Measurements from ENCODE around the gene ANKRD13C. TPM values are rescaled to one million over a fixed set of nuclear protein-coding genes. Genes with fewer than 3 reads are reported as not detected.

The ANKRD13C gene
- total and polyA plus RNA-seq, 7 experiments from 2014 or later, result 13.2 to 31.4 (median 25.9) TPM

DNA sequence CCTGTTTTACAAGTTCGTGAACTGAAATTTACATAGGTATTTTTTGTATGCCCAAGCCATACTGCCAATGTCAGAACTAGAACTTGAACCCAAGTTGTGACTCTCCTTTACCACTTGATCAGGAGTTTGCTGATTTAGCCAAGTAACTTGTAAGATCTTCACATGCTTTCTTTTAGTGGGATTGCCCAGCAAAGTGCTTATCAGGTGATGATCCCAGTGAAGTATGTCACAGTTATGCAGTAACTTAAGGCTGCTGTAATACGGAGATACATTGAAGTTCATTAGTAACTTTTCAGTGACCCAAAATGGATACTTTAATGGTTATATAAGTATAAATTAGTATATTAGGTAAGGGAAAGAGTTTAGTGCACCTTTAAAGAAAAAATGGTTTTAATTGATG, 129.6 kb downstream of the ANKRD13C start:
- POLR2A ChIA-PET, result no interaction called here
- Mint-ChIP-seq H3K4me3 (peak overlapping the region in 4 of 10 donors; percentile 27 to 95 (median 89)), H3K27me3 (peaks cover 0 to 2% (median 0%) of the 10 kb centered on the region in 5 donors), H3K27ac (peak overlapping the region in 4 of 9 donors; percentile 18 to 63 (median 40)), H3K4me1 (peaks cover 36 to 83% (median 70%) of the 10 kb centered on the region in 7 donors), H3K36me3 (peaks cover 0 to 22% (median 18%) of the 10 kb centered on the region in 5 donors), H3K9me3 (peaks cover 0 to 6% (median 0%) of the 10 kb centered on the region in 11 donors)
- ATAC-seq, result no peak
- DNase-seq, result no peak
- no peaks in the 10 kb centered on the region for H3K27me3 ChIP-seq (ENCODE audit: control insufficient read depth in 2 of 2, insufficient read depth in 2 of 2, low read length in 2 of 2)
- H3K4me1 ChIP-seq (ENCODE audit: control insufficient read depth in 2 of 2, insufficient read depth in 2 of 2, low read length in 2 of 2), result peaks cover 35 to 44% of the 10 kb centered on the region in 2 donors
- no peaks in the 10 kb centered on the region for H3K9me3 ChIP-seq (ENCODE audit: control insufficient read depth in 2 of 3, low read length in 3 of 3)
- H3K4me3 ChIP-seq (ENCODE audit: low read length), result no peak overlapping the region
- no peak overlapping the region for H3K27ac ChIP-seq (ENCODE audit: low read depth, low read length)
- intact Hi-C loops (cut with micrococcal nuclease), result loop anchor here in 1 of 2 donors (5.0 kb wide), 1 partner anchor 33 kb away; no protein-coding TSS in a partner anchor
- H3K36me3 ChIP-seq (ENCODE audit: control insufficient read depth in 2 of 3, insufficient read depth in 3 of 3, low read length in 3 of 3), result peaks cover 4 to 14% (median 14%) of the 10 kb centered on the region in 3 experiments
- CTCF ChIA-PET, result no interaction called here

DNA sequence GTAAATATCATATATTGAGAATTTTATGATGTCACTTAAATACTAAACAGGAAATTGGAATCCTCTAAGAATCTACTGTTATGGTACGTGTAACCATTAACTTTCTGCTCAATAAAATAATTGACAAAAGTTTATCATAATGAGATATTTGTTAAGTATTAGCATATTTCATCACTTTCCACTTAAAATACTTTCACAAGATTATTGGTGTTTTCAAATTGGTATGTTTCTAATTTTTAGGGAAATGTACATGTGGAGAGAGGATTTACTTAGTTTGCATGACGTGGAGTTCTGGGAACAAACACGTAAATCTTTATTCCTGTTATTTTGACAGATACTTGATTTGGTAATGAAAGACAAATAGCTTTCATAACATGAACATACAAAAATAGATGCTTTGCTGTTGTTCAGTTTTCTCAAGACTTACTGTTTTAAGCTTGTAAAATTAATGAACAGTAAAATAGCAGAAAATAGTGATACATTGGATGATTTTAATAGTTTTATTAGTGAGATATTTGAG, 131.7 kb downstream of the ANKRD13C start:
- H3K36me3 Mint-ChIP-seq, result peaks cover 0 to 19% (median 13%) of the 10 kb centered on the region in 5 donors
- DNase-seq (no peak), ATAC-seq (no peak)
- Histone ChIP-seq H3K27me3 (ENCODE audit: control insufficient read depth in 2 of 2, insufficient read depth in 2 of 2, low read length in 2 of 2) (no peaks in the 10 kb centered on the region), H3K9me3 (ENCODE audit: control insufficient read depth in 2 of 3, low read length in 3 of 3) (no peaks in the 10 kb centered on the region), H3K4me3 (ENCODE audit: low read length) (peak overlapping the region; percentile 85), H3K36me3 (ENCODE audit: control insufficient read depth in 2 of 3, insufficient read depth in 3 of 3, low read length in 3 of 3) (peaks cover 0 to 9% (median 0%) of the 10 kb centered on the region in 3 experiments), H3K4me1 (ENCODE audit: control insufficient read depth in 2 of 2, insufficient read depth in 2 of 2, low read length in 2 of 2) (peaks cover 34 to 44% of the 10 kb centered on the region in 2 donors), H3K27ac (ENCODE audit: low read depth, low read length) (peak overlapping the region; percentile 95)
- intact Hi-C loops (cut with micrococcal nuclease), result no loop called here
- H3K4me1 Mint-ChIP-seq, result peaks cover 36 to 73% (median 67%) of the 10 kb centered on the region in 7 donors
- peaks cover 0 to 6% (median 0%) of the 10 kb centered on the region in 11 donors for H3K9me3 Mint-ChIP-seq
- CTCF ChIA-PET, result no interaction called here
- H3K4me3 Mint-ChIP-seq, result peak overlapping the region; percentile 64 to 95 (median 90)
- peak overlapping the region in 8 of 9 donors; percentile 28 to 99 (median 96) for H3K27ac Mint-ChIP-seq
- peaks cover 0 to 2% (median 0%) of the 10 kb centered on the region in 5 donors for H3K27me3 Mint-ChIP-seq
- POLR2A ChIA-PET, result interaction anchor here (0.6 to 6.6 kb wide), 5 partner anchors 11 to 188 kb away, joined by 3 to 108 read pairs (median 4); partner anchors contain the start of genes ANKRD13C, CTH and LRRC40

DNA sequence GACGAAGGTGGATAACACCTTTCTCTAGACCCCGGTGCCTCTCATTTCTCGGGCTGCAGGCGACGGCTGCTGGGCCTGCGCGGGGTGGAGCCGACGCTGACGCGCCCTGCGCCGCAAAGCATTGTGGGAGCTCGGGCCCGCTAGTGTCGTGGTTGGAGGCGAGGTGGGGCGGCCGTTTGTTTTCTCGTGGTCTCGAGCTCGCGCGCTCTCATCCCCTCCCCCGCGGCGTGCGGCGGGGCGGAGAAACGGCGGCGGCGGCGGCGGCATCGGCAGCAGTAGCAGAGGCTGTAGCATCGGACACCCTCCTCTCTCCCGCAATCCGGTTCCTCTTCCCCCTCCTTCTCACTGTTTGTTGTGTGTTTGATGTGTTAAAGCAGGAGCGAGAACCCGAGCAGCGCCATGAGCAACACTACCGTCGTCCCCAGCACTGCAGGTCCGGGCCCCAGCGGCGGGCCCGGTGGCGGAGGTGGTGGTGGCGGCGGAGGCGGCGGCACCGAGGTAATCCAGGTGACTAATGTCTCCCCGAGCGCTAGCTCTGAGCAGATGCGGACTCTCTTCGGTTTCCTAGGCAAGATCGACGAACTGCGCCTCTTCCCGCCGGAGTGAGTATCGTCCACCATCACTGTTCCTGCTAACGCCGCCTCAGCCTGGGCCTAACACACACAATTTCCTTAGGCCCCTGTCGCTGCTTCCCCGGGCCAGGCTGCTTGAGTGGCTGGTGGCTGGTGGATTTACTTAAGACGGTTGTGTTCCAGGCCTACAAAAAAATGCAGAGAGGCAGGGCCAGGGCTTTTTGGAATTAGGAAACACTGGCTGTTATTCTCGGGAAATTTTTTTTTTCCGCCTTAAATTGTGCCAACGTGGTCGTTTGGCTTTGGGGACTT, 133.0 kb downstream of the ANKRD13C start, which contains the start of gene SRSF11:
TSS of gene SRSF11 (plus strand) at position 143 of the 884 bp plus-strand sequence. CDS start at position 400, 257 bp downstream.
- POLR2A ChIA-PET, result interaction anchor here (0.6 to 6.6 kb wide), 11 partner anchors 9 to 859 kb away, joined by 3 to 108 read pairs (median 5); partner anchors contain the start of genes ANKRD13C, CTH, LRRC40 and ZRANB2
- peak; percentile 93 to 98 (median 96) for DNase-seq
- H3K36me3 Mint-ChIP-seq, result peaks cover 0 to 19% (median 13%) of the 10 kb centered on the region in 5 donors

DNA sequence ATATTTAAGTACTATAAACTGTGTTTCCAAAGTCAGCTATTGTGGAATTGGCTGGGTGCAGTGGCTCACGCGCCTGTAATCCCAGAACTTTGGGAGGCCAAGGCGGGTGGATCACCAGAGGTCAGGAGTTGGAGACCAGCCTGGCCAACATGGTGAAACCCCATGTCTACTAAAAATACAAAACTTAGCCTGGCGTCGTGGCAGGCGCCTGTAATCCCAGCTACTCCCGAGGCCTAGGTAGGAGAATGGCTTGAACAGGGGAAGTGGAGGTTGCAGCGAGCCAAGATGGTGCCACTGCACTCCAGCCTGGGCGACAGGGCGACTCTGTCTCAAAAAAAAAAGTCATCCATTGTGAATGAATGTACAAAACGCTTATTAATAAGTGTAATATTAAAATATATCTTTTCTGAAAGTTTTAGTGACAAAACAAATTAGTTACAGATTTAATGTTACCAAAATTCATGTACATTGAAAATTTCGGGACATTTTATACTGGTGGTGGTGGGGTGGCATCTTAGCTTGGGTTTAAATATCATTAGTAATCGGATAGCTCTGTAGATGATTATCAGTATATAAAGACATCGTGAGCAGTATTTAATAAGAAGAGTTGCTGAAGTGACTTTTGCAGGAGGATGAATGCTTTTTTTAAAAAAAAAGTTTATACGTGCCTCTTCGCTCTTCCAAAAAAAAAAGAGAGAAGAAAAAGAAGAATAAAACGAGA, 133.8 kb downstream of the ANKRD13C start:
- Histone ChIP-seq H3K4me3 (ENCODE audit: low read length) (peak overlapping the region; percentile 85), H3K36me3 (ENCODE audit: control insufficient read depth in 2 of 3, insufficient read depth in 3 of 3, low read length in 3 of 3) (peaks cover 0 to 11% (median 0%) of the 10 kb centered on the region in 3 experiments), H3K4me1 (ENCODE audit: control insufficient read depth in 2 of 2, insufficient read depth in 2 of 2, low read length in 2 of 2) (peaks cover 22 to 32% of the 10 kb centered on the region in 2 donors), H3K27me3 (ENCODE audit: control insufficient read depth in 2 of 2, insufficient read depth in 2 of 2, low read length in 2 of 2) (no peaks in the 10 kb centered on the region), H3K9me3 (ENCODE audit: control insufficient read depth in 2 of 3, low read length in 3 of 3) (no peaks in the 10 kb centered on the region), H3K27ac (ENCODE audit: low read depth, low read length) (peak overlapping the region; percentile 95)
- ATAC-seq, result no peak
- H3K9me3 Mint-ChIP-seq, result peaks cover 0 to 6% (median 0%) of the 10 kb centered on the region in 11 donors
- H3K4me3 Mint-ChIP-seq, result peak overlapping the region; percentile 86 to 95 (median 91)
- peaks cover 0 to 2% (median 0%) of the 10 kb centered on the region in 5 donors for H3K27me3 Mint-ChIP-seq
- POLR2A ChIA-PET, result interaction anchor here (0.6 to 6.6 kb wide), 11 partner anchors 10 to 860 kb away, joined by 3 to 108 read pairs (median 6); partner anchors contain the start of genes ANKRD13C, CTH, LRRC40 and ZRANB2
- peaks cover 29 to 57% (median 46%) of the 10 kb centered on the region in 7 donors for H3K4me1 Mint-ChIP-seq
- CTCF ChIA-PET, result interaction anchor here (1.2 kb wide), 1 partner anchor 134 kb away, joined by 4 read pairs; the partner anchor contains the start of gene ANKRD13C
- H3K27ac Mint-ChIP-seq, result peak overlapping the region; percentile 92 to 99 (median 96)
- peaks cover 0 to 19% (median 13%) of the 10 kb centered on the region in 5 donors for H3K36me3 Mint-ChIP-seq
- intact Hi-C loops (cut with micrococcal nuclease), result loop anchor here (1.0 kb wide), 5 partner anchors 15 to 861 kb away; partner anchors contain the start of genes ANKRD13C (in 2 of the 2), LRRC40 (in 2 of the 2), ZRANB2 (in 2 of the 2) and CTH (in 1 of the 2)
- DNase-seq, result no peak

More for the DNA sequence above, 133.0 kb downstream of the ANKRD13C start, which contains the start of gene SRSF11:
- peak within 1 kb of the TSS; percentile 86 to 95 (median 91) for H3K4me3 Mint-ChIP-seq
- peaks cover 29 to 65% (median 54%) of the 10 kb centered on the region in 7 donors for H3K4me1 Mint-ChIP-seq
- Histone ChIP-seq H3K36me3 (ENCODE audit: control insufficient read depth in 2 of 3, insufficient read depth in 3 of 3, low read length in 3 of 3) (peaks cover 0 to 9% (median 0%) of the 10 kb centered on the region in 3 experiments), H3K9me3 (ENCODE audit: control insufficient read depth in 2 of 3, low read length in 3 of 3) (no peaks in the 10 kb centered on the region), H3K4me1 (ENCODE audit: control insufficient read depth in 2 of 2, insufficient read depth in 2 of 2, low read length in 2 of 2) (peaks cover 22 to 32% of the 10 kb centered on the region in 2 donors), H3K4me3 (ENCODE audit: low read length) (peak within 1 kb of the TSS; percentile 85), H3K27ac (ENCODE audit: low read depth, low read length) (peak within 1 kb of the TSS; percentile 95), H3K27me3 (ENCODE audit: control insufficient read depth in 2 of 2, insufficient read depth in 2 of 2, low read length in 2 of 2) (no peaks in the 10 kb centered on the region)
- peaks cover 0 to 6% (median 0%) of the 10 kb centered on the region in 11 donors for H3K9me3 Mint-ChIP-seq
- CTCF ChIA-PET, result interaction anchor here (0.7 to 1.2 kb wide), 2 partner anchors 133 to 860 kb away, joined by 3 to 4 read pairs; partner anchors contain the start of gene ANKRD13C
- H3K27me3 Mint-ChIP-seq, result peaks cover 0 to 2% (median 0%) of the 10 kb centered on the region in 5 donors
- peak within 1 kb of the TSS; percentile 92 to 99 (median 96) for H3K27ac Mint-ChIP-seq
- ATAC-seq, result peak; percentile 98
- intact Hi-C loops (cut with micrococcal nuclease), result loop anchor here (1.0 kb wide), 5 partner anchors 16 to 860 kb away; partner anchors contain the start of genes ANKRD13C (in 2 of the 2), LRRC40 (in 2 of the 2), ZRANB2 (in 2 of the 2) and CTH (in 1 of the 2)

DNA sequence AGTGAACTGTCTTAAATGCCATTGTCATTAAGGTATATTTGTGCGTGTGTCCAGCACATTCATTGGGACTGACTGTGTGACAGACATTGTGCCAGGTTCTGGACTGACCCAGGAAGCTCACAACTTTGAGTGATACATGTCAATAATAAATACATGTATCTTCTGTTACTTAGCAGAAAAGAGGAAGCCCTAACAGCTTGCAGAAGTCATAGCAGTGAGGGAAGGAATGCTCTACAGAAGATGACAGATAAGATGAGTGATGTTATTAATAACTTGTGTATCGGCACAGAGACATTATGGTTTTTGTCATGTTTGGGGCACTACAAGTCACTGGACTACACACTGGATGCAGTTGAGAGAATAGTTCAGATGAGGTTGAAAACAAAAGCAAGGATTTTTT, 134.5 kb downstream of the ANKRD13C start:
- peaks cover 29 to 57% (median 46%) of the 10 kb centered on the region in 7 donors for H3K4me1 Mint-ChIP-seq
- peaks cover 22 to 32% of the 10 kb centered on the region in 2 donors for H3K4me1 ChIP-seq (ENCODE audit: control insufficient read depth in 2 of 2, insufficient read depth in 2 of 2, low read length in 2 of 2)
- DNase-seq, result no peak
- peak overlapping the region; percentile 28 to 99 (median 91) for H3K27ac Mint-ChIP-seq
- peaks cover 0 to 6% (median 0%) of the 10 kb centered on the region in 11 donors for H3K9me3 Mint-ChIP-seq
- no peak for ATAC-seq
- ChIA-PET CTCF (no interaction called here), POLR2A (interaction anchor here (1.3 to 6.6 kb wide), 5 partner anchors 11 to 861 kb away, joined by 4 to 108 read pairs (median 10); partner anchors contain the start of genes ANKRD13C, CTH, LRRC40 and ZRANB2)
- intact Hi-C loops (cut with micrococcal nuclease), result no loop called here
- peak overlapping the region; percentile 95 for H3K27ac ChIP-seq (ENCODE audit: low read depth, low read length)
- H3K36me3 Mint-ChIP-seq, result peaks cover 0 to 19% (median 17%) of the 10 kb centered on the region in 5 donors
- no peaks in the 10 kb centered on the region for H3K9me3 ChIP-seq (ENCODE audit: control insufficient read depth in 2 of 3, low read length in 3 of 3)
- peak overlapping the region in 8 of 10 donors; percentile 46 to 95 (median 68) for H3K4me3 Mint-ChIP-seq
- H3K4me3 ChIP-seq (ENCODE audit: low read length), result no peak overlapping the region
- peaks cover 0 to 17% (median 0%) of the 10 kb centered on the region in 3 experiments for H3K36me3 ChIP-seq (ENCODE audit: control insufficient read depth in 2 of 3, insufficient read depth in 3 of 3, low read length in 3 of 3)
- no peaks in the 10 kb centered on the region for H3K27me3 ChIP-seq (ENCODE audit: control insufficient read depth in 2 of 2, insufficient read depth in 2 of 2, low read length in 2 of 2)
- H3K27me3 Mint-ChIP-seq, result peaks cover 0 to 2% (median 0%) of the 10 kb centered on the region in 5 donors
